BLaER1 treated with 17β-estradiol and CSF1 and Interleukin-3, amounts not matched to agents 10 nM and 100 nM (cell line): Measurements from ENCODE around the gene ELF4.

Experiments used
- H3K27ac ChIP-seq, 11 experiments: shearing (Covaris generic); formaldehyde crosslinking; 2 replicates each; pipeline ENCODE4 v1.8.1; 2022
- H3K27me3 ChIP-seq, 11 experiments: shearing (Covaris generic); formaldehyde crosslinking; 2 replicates each; pipeline ENCODE4 v1.8.1; 2022
- H3K36me3 ChIP-seq, 11 experiments: shearing (Covaris generic); formaldehyde crosslinking; 2 replicates each; pipeline ENCODE4 v1.8.1; 2022
- H3K4me1 ChIP-seq, 10 experiments: shearing (Covaris generic); formaldehyde crosslinking; 2 replicates each; pipeline ENCODE4 v1.8.1; 2022
- H3K4me2 ChIP-seq, 11 experiments: shearing (Covaris generic); formaldehyde crosslinking; 2 replicates each; pipeline ENCODE4 v1.8.1; 2022
- H3K4me3 ChIP-seq, 10 experiments: shearing (Covaris generic); formaldehyde crosslinking; 2 replicates each; pipeline ENCODE4 v1.8.1; 2022
- H3K9ac ChIP-seq, 11 experiments: shearing (Covaris generic); formaldehyde crosslinking; 2 replicates each; pipeline ENCODE4 v1.8.1; 2022
- H3K9me3 ChIP-seq, 11 experiments: shearing (Covaris generic); formaldehyde crosslinking; replicated peaks in 1 of 11; 2 replicates each; pipeline ENCODE4 v1.8.1; 2022
- H4K20me1 ChIP-seq, 11 experiments: shearing (Covaris generic); formaldehyde crosslinking; 2 replicates each; pipeline ENCODE4 v1.8.1; 2022
- Cebpa-rat ChIP-seq, 11 experiments: shearing (Covaris generic); IDR thresholded peaks; 2 replicates each; pipeline ENCODE4 v1.8.1; 2022

ELF4 gene

GRCh38 chrX:130080791-130081367, 29.4 kb downstream of the ELF4 start:
- Histone ChIP-seq H3K4me2 (peak overlapping the region; percentile 80 to 95 (median 89); a peak in 18 of 22 replicates), H3K4me1 (peaks cover 49 to 63% (median 58%) of the 10 kb centered on the region in 10 experiments), H3K27me3 (peaks cover 74 to 98% (median 86%) of the 10 kb centered on the region in 11 experiments), H3K36me3 (peaks cover 0 to 29% (median 0%) of the 10 kb centered on the region in 11 experiments; a peak in 8 of 22 replicates), H3K9ac (peak overlapping the region in 6 of 11 experiments; percentile 49 to 75 (median 72); a peak in 6 of 22 replicates), H4K20me1 (peaks cover 36 to 87% (median 54%) of the 10 kb centered on the region in 11 experiments; a peak in 20 of 22 replicates), H3K27ac (peak overlapping the region in 4 of 11 experiments; percentile 70 to 83 (median 80); a peak in 7 of 22 replicates), H3K9me3 (no peaks in the 10 kb centered on the region), H3K4me3 (no peak overlapping the region; a peak in 1 of 20 replicates)
- TF ChIP-seq Cebpa-rat (IDR thresholded peaks at IDR 0.05) = no peak

- H3K9me3 ChIP-seq = 0 out of 22 replicates have a peak, but pooled peaks cover 0 to under 1% (median 0%) of the 10 kb centered on the region in 11 experiments
- peaks cover 31 to 87% (median 51%) of the 10 kb centered on the region in 11 experiments; a peak in 20 of 22 replicates for H4K20me1 ChIP-seq
- no peak overlapping the region for H3K4me3 ChIP-seq
- no peak overlapping the region for H3K9ac ChIP-seq
- H3K27ac ChIP-seq = no peak overlapping the region
- peaks cover 67 to 94% (median 80%) of the 10 kb centered on the region in 11 experiments for H3K27me3 ChIP-seq
- no peak for TF ChIP-seq Cebpa-rat (IDR thresholded peaks at IDR 0.05)
- H3K4me2 ChIP-seq = 0 out of 22 replicates have a peak overlapping the region, but pooled peaks of 1 of the 11 experiments have one; percentile 91
- H3K4me1 ChIP-seq = peaks cover 39 to 57% (median 48%) of the 10 kb centered on the region in 10 experiments
- peaks cover 0 to 35% (median under 1%) of the 10 kb centered on the region in 11 experiments; a peak in 8 of 22 replicates for H3K36me3 ChIP-seq
Observed at GRCh38 chrX:130079824-130080406, 30.4 kb downstream of the ELF4 start.

- H3K4me3 ChIP-seq = no peak overlapping the region
- peaks cover 48 to 90% (median 76%) of the 10 kb centered on the region in 11 experiments for H3K27me3 ChIP-seq
- peaks cover 0 to 14% (median 6%) of the 10 kb centered on the region in 11 experiments; a peak in 7 of 22 replicates for H3K9me3 ChIP-seq
- peaks cover 10 to 70% (median 27%) of the 10 kb centered on the region in 11 experiments; a peak in 21 of 22 replicates for H3K36me3 ChIP-seq
- H3K9ac ChIP-seq = no peak overlapping the region
- peaks cover 3 to 92% (median 42%) of the 10 kb centered on the region in 11 experiments; a peak in 17 of 22 replicates for H4K20me1 ChIP-seq
- H3K27ac ChIP-seq = no peak overlapping the region
- TF ChIP-seq Cebpa-rat (IDR thresholded peaks at IDR 0.05) = no peak
- peaks cover under 1 to 45% (median 29%) of the 10 kb centered on the region in 10 experiments; a peak in 16 of 20 replicates for H3K4me1 ChIP-seq
- H3K4me2 ChIP-seq = peak overlapping the region in 3 of 11 experiments; percentile 3 to 30 (median 7); a peak in 1 of 22 replicates
Observed at GRCh38 chrX:130075777-130076176, 34.5 kb downstream of the ELF4 start.

- Histone ChIP-seq H4K20me1 (peaks cover 0 to 90% (median 24%) of the 10 kb centered on the region in 11 experiments; a peak in 14 of 22 replicates), H3K9ac (peak overlapping the region in 4 of 11 experiments; percentile 4 to 41 (median 36); a peak in 5 of 22 replicates), H3K27ac (peak overlapping the region in 5 of 11 experiments; percentile 30 to 58 (median 56); a peak in 9 of 22 replicates), H3K4me3 (peak overlapping the region in 2 of 10 experiments; percentile 14 to 19; a peak in 3 of 20 replicates), H3K4me2 (peak overlapping the region in 8 of 11 experiments; percentile 31 to 72 (median 58); a peak in 17 of 22 replicates), H3K27me3 (peaks cover 35 to 91% (median 68%) of the 10 kb centered on the region in 11 experiments; a peak in 21 of 22 replicates), H3K4me1 (peaks cover 0 to 45% (median 38%) of the 10 kb centered on the region in 10 experiments; a peak in 14 of 20 replicates), H3K36me3 (peaks cover 28 to 87% (median 59%) of the 10 kb centered on the region in 11 experiments), H3K9me3 (peaks cover 0 to 14% (median 6%) of the 10 kb centered on the region in 11 experiments; a peak in 7 of 22 replicates)
- TF ChIP-seq Cebpa-rat (IDR thresholded peaks at IDR 0.05) = no peak
Observed at GRCh38 chrX:130072345-130072740, 38.0 kb downstream of the ELF4 start.

- Histone ChIP-seq H3K9me3 (peaks cover 0 to 14% (median 6%) of the 10 kb centered on the region in 11 experiments; a peak in 7 of 22 replicates), H3K4me2 (peak overlapping the region in 8 of 11 experiments; percentile 31 to 72 (median 58); a peak in 15 of 22 replicates), H3K4me1 (peaks cover 0 to 50% (median 44%) of the 10 kb centered on the region in 10 experiments; a peak in 14 of 20 replicates), H3K4me3 (peak overlapping the region in 1 of 10 experiments; percentile 14; a peak in 1 of 20 replicates), H3K36me3 (peaks cover 34 to 88% (median 64%) of the 10 kb centered on the region in 11 experiments), H4K20me1 (peaks cover 0 to 90% (median 21%) of the 10 kb centered on the region in 11 experiments; a peak in 14 of 22 replicates), H3K9ac (peak overlapping the region in 4 of 11 experiments; percentile 4 to 41 (median 36); a peak in 6 of 22 replicates), H3K27ac (peak overlapping the region in 4 of 11 experiments; percentile 23 to 58 (median 54); a peak in 6 of 22 replicates), H3K27me3 (peaks cover 40 to 91% (median 69%) of the 10 kb centered on the region in 11 experiments)
- no peak for TF ChIP-seq Cebpa-rat (IDR thresholded peaks at IDR 0.05)
Observed at GRCh38 chrX:130071611-130072344, 38.5 kb downstream of the ELF4 start.

GRCh38 chrX:130066975-130067615, 43.2 kb downstream of the ELF4 start:
- Histone ChIP-seq H3K4me2 (no peak overlapping the region), H3K27ac (no peak overlapping the region), H3K9me3 (no peaks in the 10 kb centered on the region), H4K20me1 (peaks cover 0 to 76% (median 20%) of the 10 kb centered on the region in 11 experiments; a peak in 15 of 22 replicates), H3K9ac (no peak overlapping the region), H3K4me3 (no peak overlapping the region), H3K36me3 (peaks cover 32 to 75% (median 58%) of the 10 kb centered on the region in 11 experiments), H3K27me3 (peaks cover 47 to 86% (median 73%) of the 10 kb centered on the region in 11 experiments), H3K4me1 (peaks cover 0 to 47% (median 40%) of the 10 kb centered on the region in 10 experiments; a peak in 14 of 20 replicates)
- no peak for TF ChIP-seq Cebpa-rat (IDR thresholded peaks at IDR 0.05)
